ENCODE measurements around the gene CRYM. TPM values are rescaled to one million over a fixed set of nuclear protein-coding genes. Genes with fewer than 3 reads are reported as not detected.
"Not testable (repeated sequence)": the region's sequence is repeated elsewhere in the genome, so short reads cannot be mapped to it uniquely, and the experiment has no call there.

CRYM gene
- total RNA-seq, 4 donors from 2014 or later = 13.8 TPM; not detected in 3

GRCh38 chr16:21301168-21301894, 23.2 kb upstream of the CRYM start:
- intact Hi-C loops (cut with DNase I; ENCODE audit: low total_unique reads) = no loop called here
- H3K27ac ChIP-seq = peak overlapping the region; percentile 81 to 82
- DNase-seq = peak; percentile 70 to 73
- TF ChIP-seq CTCF (IDR thresholded peaks at IDR 0.05) (peak in 2 of 4 experiments; percentile 42 to 52), POLR2A (IDR thresholded peaks at IDR 0.05) (peak; percentile 15 to 39)
- no peaks in the 10 kb centered on the region for H3K27me3 ChIP-seq
- no peaks in the 10 kb centered on the region for H3K9me3 ChIP-seq
- H3K4me1 ChIP-seq = no peaks in the 10 kb centered on the region
- peak overlapping the region; percentile 50 to 64 for H3K4me3 ChIP-seq
- no peaks in the 10 kb centered on the region for H3K36me3 ChIP-seq

GRCh38 chr16:21300309-21301167, 22.4 kb upstream of the CRYM start:
- intact Hi-C loops (cut with DNase I; ENCODE audit: low total_unique reads) = no loop called here
- no peaks in the 10 kb centered on the region for H3K27me3 ChIP-seq
- TF ChIP-seq POLR2A (IDR thresholded peaks at IDR 0.05) (peak; percentile 48), CTCF (IDR thresholded peaks at IDR 0.05) (peak; percentile 86 to 94 (median 90))

GRCh38 chr16:21289789-21290188, 11.7 kb upstream of the CRYM start:
- intact Hi-C loops (cut with DNase I; ENCODE audit: low total_unique reads); H3K36me3 ChIP-seq; DNase-seq; H3K27ac ChIP-seq; H3K4me3 ChIP-seq; H3K4me1 ChIP-seq; H3K27me3 ChIP-seq; H3K9me3 ChIP-seq: not testable (repeated sequence)

More at GRCh38 chr16:21300309-21301167, 22.4 kb upstream of the CRYM start:
- no peaks in the 10 kb centered on the region for H3K4me1 ChIP-seq
- H3K4me3 ChIP-seq = peak overlapping the region; percentile 50 to 64
- no peaks in the 10 kb centered on the region for H3K36me3 ChIP-seq
- DNase-seq = peak; percentile 95 to 99
- H3K27ac ChIP-seq = peak overlapping the region; percentile 81 to 82
- no peaks in the 10 kb centered on the region for H3K9me3 ChIP-seq

GRCh38 chr16:21285314-21285713, 7.2 kb upstream of the CRYM start:
- Histone ChIP-seq H3K27me3 (no peaks in the 10 kb centered on the region), H3K9me3 (no peaks in the 10 kb centered on the region), H3K4me3 (no peak overlapping the region), H3K36me3 (peaks cover 0 to 4% of the 10 kb centered on the region in 2 donors), H3K27ac (no peak overlapping the region), H3K4me1 (no peaks in the 10 kb centered on the region)
- DNase-seq = no peak
- no peak for TF ChIP-seq POLR2A (IDR thresholded peaks at IDR 0.05)
- TF ChIP-seq CTCF (IDR thresholded peaks at IDR 0.05) = no peak
- intact Hi-C loops (cut with DNase I; ENCODE audit: low total_unique reads) = no loop called here

GRCh38 chr16:21284414-21284813, 6.3 kb upstream of the CRYM start:
- no peak overlapping the region for H3K27ac ChIP-seq
- intact Hi-C loops (cut with DNase I; ENCODE audit: low total_unique reads) = no loop called here
- no peaks in the 10 kb centered on the region for H3K4me1 ChIP-seq
- H3K4me3 ChIP-seq = no peak overlapping the region
- TF ChIP-seq CTCF (IDR thresholded peaks at IDR 0.05) = no peak
- TF ChIP-seq POLR2A (IDR thresholded peaks at IDR 0.05) = no peak
- H3K36me3 ChIP-seq = peaks cover 0 to 4% of the 10 kb centered on the region in 2 donors
- DNase-seq = no peak
- no peaks in the 10 kb centered on the region for H3K9me3 ChIP-seq
- H3K27me3 ChIP-seq = no peaks in the 10 kb centered on the region
